HL-60 (cell line): ENCODE results near the gene NFAT5.

Experiments
- CTCF ChIP-seq: IDR thresholded peaks from one replicate; pipeline ENCODE4 v1.5.1; 2011; ENCODE audit warnings: low read length, control low read depth, inconsistent platforms; ENCODE audit not compliant: insufficient read depth
- GABPA ChIP-seq: IDR thresholded peaks from 2 replicates; pipeline ENCODE4 v1.6.1; 2012; ENCODE audit warnings: low read depth
- POLR2AphosphoS5 ChIP-seq: IDR thresholded peaks from 2 replicates; pipeline ENCODE4 v1.6.1; 2012; ENCODE audit warnings: low read depth
- SPI1 ChIP-seq: IDR thresholded peaks from 2 replicates; pipeline ENCODE4 v1.6.1; 2012; ENCODE audit warnings: low read depth, mild to moderate bottlenecking, borderline replicate concordance
- TF ChIP-seq, protein P1 (sequence below): IDR thresholded peaks from 2 replicates; pipeline ENCODE4 v1.6.1; 2012; ENCODE audit warnings: low read depth; ENCODE audit not compliant: insufficient replicate concordance

DNA sequence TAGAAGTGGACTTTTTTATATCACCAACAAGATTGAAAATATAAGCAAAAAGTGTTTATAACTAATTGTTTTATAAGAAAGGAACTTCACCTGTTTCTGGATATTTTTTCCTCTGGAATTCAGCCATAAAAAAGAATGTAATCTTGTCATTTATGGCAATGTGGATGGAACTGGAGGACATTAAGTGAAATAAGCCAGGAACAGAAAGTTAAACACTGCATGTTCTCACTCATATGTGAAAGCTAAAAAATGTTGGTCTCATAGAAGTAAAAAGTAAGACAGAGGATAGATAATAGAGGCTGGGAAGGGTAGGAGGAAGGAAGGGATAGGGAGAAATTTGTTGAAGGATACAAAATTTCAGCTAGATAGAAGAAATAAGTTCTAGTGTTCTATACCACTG, 67.6 kb downstream of the NFAT5 start:
- TF ChIP-seq POLR2AphosphoS5 (no peak), CTCF (no peak), SPI1 (no peak), GABPA (no peak)
- TF ChIP-seq, protein P1, sequence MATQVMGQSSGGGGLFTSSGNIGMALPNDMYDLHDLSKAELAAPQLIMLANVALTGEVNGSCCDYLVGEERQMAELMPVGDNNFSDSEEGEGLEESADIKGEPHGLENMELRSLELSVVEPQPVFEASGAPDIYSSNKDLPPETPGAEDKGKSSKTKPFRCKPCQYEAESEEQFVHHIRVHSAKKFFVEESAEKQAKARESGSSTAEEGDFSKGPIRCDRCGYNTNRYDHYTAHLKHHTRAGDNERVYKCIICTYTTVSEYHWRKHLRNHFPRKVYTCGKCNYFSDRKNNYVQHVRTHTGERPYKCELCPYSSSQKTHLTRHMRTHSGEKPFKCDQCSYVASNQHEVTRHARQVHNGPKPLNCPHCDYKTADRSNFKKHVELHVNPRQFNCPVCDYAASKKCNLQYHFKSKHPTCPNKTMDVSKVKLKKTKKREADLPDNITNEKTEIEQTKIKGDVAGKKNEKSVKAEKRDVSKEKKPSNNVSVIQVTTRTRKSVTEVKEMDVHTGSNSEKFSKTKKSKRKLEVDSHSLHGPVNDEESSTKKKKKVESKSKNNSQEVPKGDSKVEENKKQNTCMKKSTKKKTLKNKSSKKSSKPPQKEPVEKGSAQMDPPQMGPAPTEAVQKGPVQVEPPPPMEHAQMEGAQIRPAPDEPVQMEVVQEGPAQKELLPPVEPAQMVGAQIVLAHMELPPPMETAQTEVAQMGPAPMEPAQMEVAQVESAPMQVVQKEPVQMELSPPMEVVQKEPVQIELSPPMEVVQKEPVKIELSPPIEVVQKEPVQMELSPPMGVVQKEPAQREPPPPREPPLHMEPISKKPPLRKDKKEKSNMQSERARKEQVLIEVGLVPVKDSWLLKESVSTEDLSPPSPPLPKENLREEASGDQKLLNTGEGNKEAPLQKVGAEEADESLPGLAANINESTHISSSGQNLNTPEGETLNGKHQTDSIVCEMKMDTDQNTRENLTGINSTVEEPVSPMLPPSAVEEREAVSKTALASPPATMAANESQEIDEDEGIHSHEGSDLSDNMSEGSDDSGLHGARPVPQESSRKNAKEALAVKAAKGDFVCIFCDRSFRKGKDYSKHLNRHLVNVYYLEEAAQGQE: no peak
